Measurements from ENCODE around the gene FGF19.

FGF19 gene

DNA sequence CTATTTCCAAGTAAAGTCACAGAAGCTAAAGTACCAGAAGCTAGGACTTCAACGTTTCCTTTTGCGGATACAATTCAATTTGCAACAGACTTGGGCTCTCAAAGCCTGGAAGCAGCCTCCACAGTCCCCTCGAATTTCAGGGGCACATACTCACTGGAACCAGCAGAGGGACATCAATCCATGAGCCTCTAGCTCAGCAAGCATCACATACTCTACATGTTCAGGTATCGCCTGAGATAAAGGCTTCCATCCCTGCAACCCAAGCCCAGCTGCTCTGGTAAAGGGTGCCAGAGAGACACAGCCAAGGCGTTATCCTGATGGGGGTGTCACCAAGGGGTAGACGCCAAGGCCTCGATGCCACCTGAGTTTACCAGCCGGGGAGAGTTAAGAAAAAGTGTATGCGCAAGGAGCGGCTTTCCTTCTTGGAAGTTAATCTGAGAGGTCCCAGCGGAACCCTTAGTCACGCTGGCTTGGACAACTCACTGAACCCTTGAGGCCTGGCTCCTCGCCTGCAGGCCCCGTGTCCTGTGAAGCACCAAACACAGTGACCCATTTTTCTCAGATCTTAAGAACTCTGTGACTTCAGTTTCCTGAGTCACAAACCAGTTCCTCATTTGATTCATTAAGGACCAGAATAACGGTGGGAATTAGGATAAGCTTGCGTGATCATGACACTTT is 41.7 kb downstream of the FGF19 start:
- H3K4me1 Mint-ChIP-seq, result no peaks in the 10 kb centered on the region
- DNase-seq (no peak), ATAC-seq (no peak)
- no peak overlapping the region for H3K4me3 Mint-ChIP-seq
- peak overlapping the region in 1 of 2 donors; percentile 48 for H3K27ac Mint-ChIP-seq
- no peaks in the 10 kb centered on the region for H3K9me3 Mint-ChIP-seq
- H3K27me3 Mint-ChIP-seq, result no peaks in the 10 kb centered on the region

DNA sequence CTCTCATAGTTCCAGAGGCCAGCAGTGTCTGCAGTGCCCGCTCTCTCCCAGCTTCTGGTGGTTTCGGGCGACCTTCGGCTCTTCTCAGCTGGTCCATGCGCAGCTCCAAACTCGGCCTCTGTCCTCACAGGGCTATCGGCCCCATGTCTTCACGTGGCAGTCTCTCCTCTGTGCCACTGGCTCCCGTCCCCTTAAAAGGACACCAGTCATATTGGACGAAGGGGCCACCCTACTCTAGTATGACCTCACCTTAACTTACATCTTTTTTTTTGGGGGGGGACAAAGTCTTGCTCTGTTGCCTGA is 42.5 kb downstream of the FGF19 start:
- Mint-ChIP-seq H3K4me1 (no peaks in the 10 kb centered on the region), H3K9me3 (no peaks in the 10 kb centered on the region), H3K4me3 (no peak overlapping the region), H3K27ac (no peak overlapping the region), H3K27me3 (no peaks in the 10 kb centered on the region)
- ATAC-seq (no peak), DNase-seq (no peak)

DNA sequence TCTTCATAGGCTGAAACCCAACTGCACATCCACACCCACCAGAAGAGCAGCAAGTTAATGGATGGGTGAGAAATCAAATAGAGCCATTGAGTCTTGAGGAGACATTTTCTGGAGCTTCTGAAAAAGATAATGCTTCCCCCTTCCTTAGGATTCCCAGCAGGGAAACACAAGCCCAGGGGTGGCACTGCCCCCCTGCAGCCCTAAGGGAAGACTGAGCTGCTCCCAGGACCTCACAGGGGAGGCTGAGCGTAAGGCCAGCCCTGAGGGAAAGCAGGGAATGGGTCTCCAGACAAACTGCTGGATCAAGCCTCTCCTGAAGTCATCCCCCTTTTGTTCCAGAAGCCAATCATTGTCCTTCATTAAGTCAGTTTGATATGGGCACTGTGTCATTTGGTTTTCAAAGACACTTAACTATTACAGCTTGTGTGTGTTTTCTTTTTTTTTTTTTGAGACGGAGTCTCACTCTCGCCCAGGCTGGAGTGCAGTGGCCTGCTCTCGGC is 43.8 kb downstream of the FGF19 start:
- no peak overlapping the region for H3K4me3 Mint-ChIP-seq
- H3K27me3 Mint-ChIP-seq, result no peaks in the 10 kb centered on the region
- peak overlapping the region in 1 of 2 donors; percentile 87 for H3K27ac Mint-ChIP-seq
- no peaks in the 10 kb centered on the region for H3K9me3 Mint-ChIP-seq
- ATAC-seq (no peak), DNase-seq (no peak)
- H3K4me1 Mint-ChIP-seq, result no peaks in the 10 kb centered on the region

GRCh38 chr11:69659591-69659990 is 44.2 kb downstream of the FGF19 start:
- no peak overlapping the region for H3K27ac Mint-ChIP-seq
- no peak overlapping the region for H3K4me3 Mint-ChIP-seq

DNA sequence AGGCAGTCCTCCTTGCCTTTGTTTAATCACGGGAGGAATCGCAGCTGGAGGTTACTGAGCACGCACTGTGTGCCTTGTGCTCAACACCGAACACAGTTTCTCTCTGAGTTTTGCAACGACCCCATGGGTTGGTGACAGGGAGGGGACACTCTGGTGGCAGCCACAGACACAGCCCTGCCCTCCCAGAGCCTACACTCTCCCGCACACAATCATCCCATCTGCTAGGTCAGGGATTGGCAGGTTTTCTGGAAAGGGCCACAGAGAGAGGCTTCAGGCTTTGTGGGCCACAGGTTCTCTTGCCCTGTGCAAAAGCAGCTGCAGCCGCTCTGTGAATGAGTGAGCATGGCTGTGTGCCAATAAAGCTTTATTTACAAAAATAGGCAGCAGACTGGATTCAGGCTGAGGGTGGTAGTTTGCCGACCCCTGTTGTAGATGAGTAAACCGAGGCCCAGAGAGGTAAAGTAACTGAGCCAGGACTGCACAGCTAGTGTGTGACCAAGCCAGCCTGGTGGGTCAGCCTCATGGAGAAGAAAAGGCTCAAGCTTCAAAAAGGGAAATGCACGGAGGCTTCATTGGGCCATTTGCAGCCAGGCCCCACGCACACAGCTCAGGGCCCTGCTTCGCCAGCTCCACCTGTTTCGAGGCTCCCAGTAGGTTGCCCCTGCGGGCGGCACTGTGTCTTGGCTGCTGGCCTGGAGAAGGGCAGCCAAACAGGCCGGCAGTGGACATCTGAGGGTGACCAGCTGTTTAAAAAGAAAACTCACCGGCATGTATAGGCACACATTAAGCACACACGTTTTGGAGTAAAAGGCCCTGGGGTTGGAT is 45.0 kb downstream of the FGF19 start:
- DNase-seq, result no peak
- ATAC-seq, result no peak
- Mint-ChIP-seq H3K9me3 (no peaks in the 10 kb centered on the region), H3K27ac (no peak overlapping the region), H3K4me1 (no peaks in the 10 kb centered on the region), H3K4me3 (no peak overlapping the region), H3K27me3 (no peaks in the 10 kb centered on the region)

More at GRCh38 chr11:69659591-69659990, 44.2 kb downstream of the FGF19 start:
- ATAC-seq (no peak), DNase-seq (no peak)
- Mint-ChIP-seq H3K27me3 (no peaks in the 10 kb centered on the region), H3K4me1 (no peaks in the 10 kb centered on the region), H3K9me3 (no peaks in the 10 kb centered on the region)

- DNase-seq (no peak), ATAC-seq (no peak)
- H3K4me1 Mint-ChIP-seq, result no peaks in the 10 kb centered on the region
- no peaks in the 10 kb centered on the region for H3K27me3 Mint-ChIP-seq
- H3K27ac Mint-ChIP-seq, result peak overlapping the region in 1 of 2 donors; percentile 63
- H3K4me3 Mint-ChIP-seq, result no peak overlapping the region
- H3K9me3 Mint-ChIP-seq, result no peaks in the 10 kb centered on the region
These were observed 45.8 kb downstream of the FGF19 start for GRCh38 chr11:69657911-69658625.

- ATAC-seq (no peak), DNase-seq (no peak)
- Mint-ChIP-seq H3K27me3 (no peaks in the 10 kb centered on the region), H3K27ac (no peak overlapping the region), H3K4me3 (no peak overlapping the region), H3K9me3 (no peaks in the 10 kb centered on the region), H3K4me1 (no peaks in the 10 kb centered on the region)
These were observed 46.3 kb downstream of the FGF19 start for GRCh38 chr11:69657456-69657910.

- no peaks in the 10 kb centered on the region for H3K27me3 Mint-ChIP-seq
- ATAC-seq (no peak), DNase-seq (no peak)
- no peak overlapping the region for H3K4me3 Mint-ChIP-seq
- peak overlapping the region; percentile 88 for H3K27ac Mint-ChIP-seq
- no peaks in the 10 kb centered on the region for H3K4me1 Mint-ChIP-seq
- no peaks in the 10 kb centered on the region for H3K9me3 Mint-ChIP-seq
These were observed 47.0 kb downstream of the FGF19 start for GRCh38 chr11:69656536-69657455.

GRCh38 chr11:69655479-69656428 is 48.1 kb downstream of the FGF19 start:
- Mint-ChIP-seq H3K27me3 (no peaks in the 10 kb centered on the region), H3K9me3 (no peaks in the 10 kb centered on the region), H3K27ac (peak overlapping the region in 1 of 2 donors; percentile 81), H3K4me1 (no peaks in the 10 kb centered on the region), H3K4me3 (no peak overlapping the region)
- no peak for DNase-seq
- ATAC-seq, result peak; percentile 46

DNA sequence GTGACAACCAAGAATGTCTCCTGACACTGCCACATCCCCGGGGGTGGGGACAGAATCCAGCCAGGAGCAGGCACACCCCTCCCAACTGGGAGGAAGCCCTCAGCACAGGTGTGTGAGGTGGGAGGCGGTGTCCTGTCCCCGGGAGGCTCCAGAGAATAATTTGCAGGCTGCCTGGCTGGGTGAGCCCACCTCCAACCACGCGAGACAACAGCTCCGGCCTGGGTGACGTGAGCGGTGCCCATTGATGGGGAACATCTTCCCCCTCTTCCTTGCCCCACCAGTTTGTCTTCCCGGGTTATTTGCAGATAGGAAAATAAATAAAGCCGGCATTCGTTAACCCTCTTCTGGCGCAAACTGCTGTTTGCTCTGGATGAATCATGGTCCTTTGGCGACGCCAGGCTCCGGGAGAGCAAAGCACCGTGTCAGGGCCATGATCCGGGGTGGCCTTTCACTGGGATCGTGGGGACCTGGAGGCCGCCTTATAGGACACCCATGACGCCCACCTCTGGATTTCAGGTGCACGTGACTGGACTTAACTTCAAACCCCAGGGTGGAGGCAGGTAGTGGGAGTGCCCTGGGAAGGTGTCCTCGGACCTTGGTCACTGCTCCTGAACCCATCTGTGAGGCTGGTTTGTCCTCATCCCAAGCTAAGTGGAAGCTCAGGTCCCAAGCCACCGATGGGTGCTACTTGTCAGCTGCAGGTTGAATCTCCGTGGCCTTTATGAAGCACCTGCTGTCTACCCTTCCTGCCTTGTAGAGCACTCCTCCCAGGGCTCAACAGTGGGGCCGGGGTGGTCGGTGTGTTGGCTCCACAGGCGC is 49.0 kb downstream of the FGF19 start:
- ATAC-seq (no peak), DNase-seq (no peak)
- Mint-ChIP-seq H3K4me3 (no peak overlapping the region), H3K27ac (no peak overlapping the region), H3K4me1 (no peaks in the 10 kb centered on the region), H3K27me3 (no peaks in the 10 kb centered on the region), H3K9me3 (no peaks in the 10 kb centered on the region)

- Mint-ChIP-seq H3K27ac (no peak overlapping the region), H3K4me1 (no peaks in the 10 kb centered on the region), H3K27me3 (no peaks in the 10 kb centered on the region), H3K4me3 (no peak overlapping the region), H3K9me3 (no peaks in the 10 kb centered on the region)
- DNase-seq, result no peak
- ATAC-seq, result no peak
These were observed 49.7 kb downstream of the FGF19 start for GRCh38 chr11:69654001-69654659.

GRCh38 chr11:69653406-69653960 is 50.3 kb downstream of the FGF19 start:
- DNase-seq (no peak), ATAC-seq (no peak)
- Mint-ChIP-seq H3K9me3 (no peaks in the 10 kb centered on the region), H3K4me3 (no peak overlapping the region), H3K27me3 (no peaks in the 10 kb centered on the region), H3K4me1 (no peaks in the 10 kb centered on the region), H3K27ac (no peak overlapping the region)

DNA sequence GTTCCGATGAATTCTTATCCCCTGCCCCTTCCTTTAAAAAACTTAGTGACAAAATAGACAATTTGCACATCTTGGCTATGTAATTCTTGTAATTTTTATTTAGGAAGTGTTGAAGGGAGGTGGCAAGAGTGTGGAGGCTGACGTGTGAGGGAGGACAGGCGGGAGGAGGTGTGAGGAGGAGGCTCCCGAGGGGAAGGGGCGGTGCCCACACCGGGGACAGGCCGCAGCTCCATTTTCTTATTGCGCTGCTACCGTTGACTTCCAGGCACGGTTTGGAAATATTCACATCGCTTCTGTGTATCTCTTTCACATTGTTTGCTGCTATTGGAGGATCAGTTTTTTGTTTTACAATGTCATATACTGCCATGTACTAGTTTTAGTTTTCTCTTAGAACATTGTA is 50.8 kb downstream of the FGF19 start:
- no peak for ATAC-seq
- H3K27ac Mint-ChIP-seq, result no peak overlapping the region
- H3K9me3 Mint-ChIP-seq, result no peaks in the 10 kb centered on the region
- DNase-seq, result no peak
- H3K4me3 Mint-ChIP-seq, result no peak overlapping the region
- no peaks in the 10 kb centered on the region for H3K27me3 Mint-ChIP-seq
- H3K4me1 Mint-ChIP-seq, result no peaks in the 10 kb centered on the region
